GM12874 (cell line): ENCODE data around the gene HES7.

Source experiments
- CTCF ChIP-seq: IDR thresholded peaks from 2 replicates; pipeline ENCODE4 v1.5.1; 2011; ENCODE audit warnings: low read depth, mild to moderate bottlenecking, control low read depth, low read length, moderate library complexity; ENCODE audit not compliant: insufficient read depth

The HES7 gene

GRCh38 chr17:8159032-8159400 is 35.1 kb upstream of the HES7 start:
- TF ChIP-seq CTCF, result no peak

GRCh38 chr17:8158267-8159031 is 34.5 kb upstream of the HES7 start:
- TF ChIP-seq CTCF, result peak; percentile 87

GRCh38 chr17:8156246-8156992 is 32.5 kb upstream of the HES7 start:
- peak; percentile 24; the same call in 1 of the 2 replicates for TF ChIP-seq CTCF

GRCh38 chr17:8155996-8156245 is 32.0 kb upstream of the HES7 start:
- no peak for TF ChIP-seq CTCF

- no peak for TF ChIP-seq CTCF
Measured at GRCh38 chr17:8155231-8155995, 31.5 kb upstream of the HES7 start.

GRCh38 chr17:8154608-8155155 is 30.8 kb upstream of the HES7 start:
- no peak for TF ChIP-seq CTCF

GRCh38 chr17:8153957-8154607 is 30.2 kb upstream of the HES7 start:
- no peak for TF ChIP-seq CTCF
